ENCODE data around the gene FRMD4A. TPM values are rescaled to one million over a fixed set of nuclear protein-coding genes. Genes with fewer than 3 reads are reported as not detected.

FRMD4A gene
- total and polyA plus RNA-seq, 2 of the 4 experiments (the other 2 are of a cell fraction), result 30.3 to 68.8 TPM

GRCh38 chr10:14009371-14010100 lies 321.2 kb downstream of the FRMD4A start:
- POLR2A ChIA-PET (ENCODE audit: unreplicated experiment), result no interaction called here
- in situ Hi-C loops (cut with MboI; ENCODE audit: low sequenced_read_pairs), result no loop called here

More at GRCh38 chr10:14009371-14010100, 321.2 kb downstream of the FRMD4A start:
- H4K91ac ChIP-seq (ENCODE audit: insufficient read depth, low read depth, low read length), result peak overlapping the region; percentile 45
- dilution Hi-C loops (cut with HindIII; ENCODE audit: low sequenced_read_pairs, unreplicated experiment), result no loop called here
- H4K20me1 ChIP-seq (ENCODE audit: insufficient read depth, low read length), result no peaks in the 10 kb centered on the region; the same call in 1 of the 2 replicates
- DNase-seq (peak; percentile 90), ATAC-seq (ENCODE audit: low read depth) (peak; percentile 15)
- peak overlapping the region; percentile 32 for H3K4me3 ChIP-seq (ENCODE audit: insufficient read depth, low read depth, low read length)
- BruUV-seq (replicated peaks), result no TSS peak
- peak overlapping the region; percentile 88 for H2AFZ ChIP-seq (replicated peaks; ENCODE audit: low read length, poor library complexity)
- no peaks in the 10 kb centered on the region for H3K9me3 ChIP-seq (ENCODE audit: control insufficient read depth, insufficient read depth, low read length)
- H3K4me1 ChIP-seq (ENCODE audit: control insufficient read depth, insufficient read depth, low read length), result peaks cover 5% of the 10 kb centered on the region
- peak overlapping the region; percentile 77 for H3K56ac ChIP-seq (ENCODE audit: extremely low read depth, insufficient read depth, low read length)
- 0% methylated on average over 4 of the region's 24 CpGs; no CpG with 5 or more reads in 1 of the 2 experiments for WGBS, 2 experiments (ENCODE audit: extremely low coverage in 2 of 2, insufficient read length in 1 of 2)
- peak overlapping the region; percentile 70 for H2BK120ac ChIP-seq (ENCODE audit: low read depth, low read length)
- H3K18ac ChIP-seq (ENCODE audit: low read depth, low read length), result peak overlapping the region; percentile 18
- CTCF ChIA-PET, result interaction anchor here (1.2 kb wide), 1 partner anchor 11 kb away, joined by 3 read pairs; no protein-coding TSS in a partner anchor
- no peaks in the 10 kb centered on the region for H3K27me3 ChIP-seq (ENCODE audit: control insufficient read depth, insufficient read depth, low read length)
- peak overlapping the region; percentile 47 for H2AK9ac ChIP-seq (replicated peaks; ENCODE audit: low read depth, low read length, poor library complexity)
- H3K79me1 ChIP-seq (ENCODE audit: low read depth in 1 of 2, low read length in 2 of 2), result peaks cover 3 to 27% of the 10 kb centered on the region in 2 experiments; a peak in 3 of 4 replicates
- peak overlapping the region; percentile 85 for H3K27ac ChIP-seq (ENCODE audit: insufficient read depth, low read length)
- TF ChIP-seq CHD1 (IDR thresholded peaks at IDR 0.05; ENCODE audit: low read depth, low read length) (no peak), RAD21 (IDR thresholded peaks at IDR 0.05; ENCODE audit: low read length) (0 out of 2 replicates have a peak, but pooled peaks have one; percentile 1), RCOR1 (IDR thresholded peaks at IDR 0.05; ENCODE audit: insufficient replicate concordance, low read length) (no peak), BHLHE40 (IDR thresholded peaks at IDR 0.05; ENCODE audit: low read depth, low read length) (peak; percentile 80), POLR2A (IDR thresholded peaks at IDR 0.05; ENCODE audit: low read depth, low read length) (peak; percentile 76)
- peak overlapping the region; percentile 89; the same call in 2 of the 3 replicates for H2BK15ac ChIP-seq (ENCODE audit: low read depth, low read length)
- H3K9me1 ChIP-seq (ENCODE audit: insufficient read depth, low read length), result peaks cover 13% of the 10 kb centered on the region
- H3K9ac ChIP-seq (ENCODE audit: low read depth, low read length), result peak overlapping the region; percentile 79
- H3K4me2 ChIP-seq (ENCODE audit: low read depth, low read length), result peak overlapping the region; percentile 95
- H2BK20ac ChIP-seq (ENCODE audit: low read depth, low read length), result peak overlapping the region; percentile 78
- peak overlapping the region; percentile 82 for H3K4ac ChIP-seq (ENCODE audit: low read depth, low read length)
- H4K5ac ChIP-seq (ENCODE audit: low read depth, low read length), result peak overlapping the region; percentile 4
- no peaks in the 10 kb centered on the region for H3K36me3 ChIP-seq (ENCODE audit: control insufficient read depth, insufficient read depth, low read length)
- peak overlapping the region; percentile 78 for H2BK5ac ChIP-seq (ENCODE audit: low read depth, low read length, poor library complexity, severe bottlenecking)
- H3K23ac ChIP-seq (ENCODE audit: low read depth, low read length), result peak overlapping the region; percentile 89
- peak overlapping the region; percentile 53 to 88 for H4K8ac ChIP-seq (ENCODE audit: low read depth in 2 of 2, low read length in 2 of 2)
- peak overlapping the region; percentile 72 for H2AK5ac ChIP-seq (ENCODE audit: low read depth, low read length)
- H3K14ac ChIP-seq (replicated peaks; ENCODE audit: low read depth, low read length), result peak overlapping the region; percentile 43
- intact Hi-C loops (cut with micrococcal nuclease), result loop anchor here (1.0 kb wide), 2 partner anchors 84 to 85 kb away; no protein-coding TSS in a partner anchor

Data from IMR-90 (cell line).